Immature natural killer cell (primary cell): ENCODE results near the gene GPHA2. TPM values are rescaled to one million over a fixed set of nuclear protein-coding genes. Genes with fewer than 3 reads are reported as not detected.
A peak's percentile ranks its signal among the peaks of the same experiment; 100 is the strongest.

Experiments
- DNase-seq, 3 donors: peaks; one replicate each; pipeline ENCODE4 v3.0.0; 2022; ENCODE audit warnings: mixed read lengths in 1 of 3
- H3K27ac Mint-ChIP-seq, 6 donors: one replicate each; pipeline ENCODE4 v1.8.0; 2020; ENCODE audit warnings: mixed read lengths in 6 of 6, mild to moderate bottlenecking in 5 of 6, inconsistent platforms in 4 of 6, moderate library complexity in 3 of 6
- H3K27me3 Mint-ChIP-seq, 3 donors: one replicate each; pipeline ENCODE4 v1.8.0; 2020 to 2021; ENCODE audit warnings: low read depth in 3 of 3, mild to moderate bottlenecking in 3 of 3, mixed read lengths in 3 of 3, moderate library complexity in 3 of 3, inconsistent platforms in 1 of 3
- H3K36me3 Mint-ChIP-seq, 3 donors: one replicate each; pipeline ENCODE4 v1.8.0; 2020; ENCODE audit warnings: mixed read lengths in 3 of 3, inconsistent platforms in 2 of 3, mild to moderate bottlenecking in 2 of 3
- H3K4me1 Mint-ChIP-seq, 2 donors: one replicate each; pipeline ENCODE4 v1.8.0; 2020; ENCODE audit warnings: inconsistent platforms in 2 of 2, mild to moderate bottlenecking in 2 of 2, mixed read lengths in 2 of 2, moderate library complexity in 1 of 2
- H3K4me3 Mint-ChIP-seq, 5 donors: one replicate each; pipeline ENCODE4 v1.8.0; 2020; ENCODE audit warnings: mild to moderate bottlenecking in 5 of 5, mixed read lengths in 5 of 5, inconsistent platforms in 3 of 5, moderate library complexity in 3 of 5
- H3K9me3 Mint-ChIP-seq, 6 donors: one replicate each; pipeline ENCODE4 v1.8.0; 2020; ENCODE audit warnings: mild to moderate bottlenecking in 6 of 6, mixed read lengths in 6 of 6, inconsistent platforms in 4 of 6, moderate library complexity in 3 of 6
- polyA plus RNA-seq, 3 donors: library from polyadenylated mRNA; unstranded; fragments of 300-500 nt; fragmentation: Illumina TruSeq; gene quantifications; one replicate each; pipeline ENCODE4 v1.2.3, GENCODE V29; 2021

GPHA2 gene
- polyA plus RNA-seq, 3 donors from 2014 or later = not detected

DNA sequence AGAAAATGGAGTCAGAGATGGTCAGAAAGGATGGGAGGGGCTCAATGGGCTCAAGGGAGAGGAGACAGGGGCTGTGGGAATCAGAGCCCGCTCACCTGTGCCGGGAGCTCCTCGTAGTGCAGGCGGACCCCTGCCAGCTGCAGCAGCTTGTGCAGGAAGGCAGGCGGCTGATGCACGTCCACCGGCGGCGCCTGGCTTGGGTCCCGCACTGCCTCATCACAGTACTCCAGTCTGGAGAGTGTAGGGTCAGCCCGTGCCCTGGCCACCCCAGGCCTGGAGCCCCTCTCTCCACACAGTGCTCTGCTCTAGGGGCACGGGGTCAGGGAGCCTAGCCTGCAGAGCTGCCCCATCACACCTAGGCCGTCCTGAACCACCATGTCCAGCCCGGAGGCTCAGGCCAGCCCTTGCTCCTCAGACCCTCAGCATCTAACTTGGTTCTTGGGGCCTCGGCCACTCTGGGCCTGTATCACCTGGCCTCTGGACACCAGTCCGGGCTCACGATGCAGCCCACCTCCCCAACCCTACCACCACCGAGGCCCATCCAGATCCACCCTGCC is 22.4 kb downstream of the GPHA2 start:
- Mint-ChIP-seq H3K9me3 (no peaks in the 10 kb centered on the region), H3K27me3 (peaks cover 9 to 20% (median 17%) of the 10 kb centered on the region in 3 donors), H3K36me3 (peaks cover 6 to 13% (median 8%) of the 10 kb centered on the region in 3 donors), H3K27ac (peak overlapping the region in 1 of 6 donors; percentile 28), H3K4me3 (no peak overlapping the region), H3K4me1 (peaks cover 27 to 32% of the 10 kb centered on the region in 2 donors)
- DNase-seq = no peak

- Mint-ChIP-seq H3K9me3 (no peaks in the 10 kb centered on the region), H3K36me3 (peaks cover 10 to 18% (median 13%) of the 10 kb centered on the region in 3 donors), H3K27ac (peak overlapping the region in 2 of 6 donors; percentile 13 to 80), H3K27me3 (peaks cover 5 to 16% (median 11%) of the 10 kb centered on the region in 3 donors), H3K4me3 (no peak overlapping the region), H3K4me1 (peaks cover 18 to 20% of the 10 kb centered on the region in 2 donors)
- no peak for DNase-seq
Measured at GRCh38 chr11:64911689-64912088, 24.0 kb downstream of the GPHA2 start.

- no peaks in the 10 kb centered on the region for H3K9me3 Mint-ChIP-seq
- DNase-seq = no peak
- peak overlapping the region in 1 of 6 donors; percentile 13 for H3K27ac Mint-ChIP-seq
- peaks cover 10 to 18% (median 13%) of the 10 kb centered on the region in 3 donors for H3K36me3 Mint-ChIP-seq
- peaks cover 5 to 14% (median 5%) of the 10 kb centered on the region in 3 donors for H3K27me3 Mint-ChIP-seq
- H3K4me3 Mint-ChIP-seq = no peak overlapping the region
- H3K4me1 Mint-ChIP-seq = peaks cover 13 to 15% of the 10 kb centered on the region in 2 donors
Measured at GRCh38 chr11:64911142-64911541, 24.6 kb downstream of the GPHA2 start.

DNA sequence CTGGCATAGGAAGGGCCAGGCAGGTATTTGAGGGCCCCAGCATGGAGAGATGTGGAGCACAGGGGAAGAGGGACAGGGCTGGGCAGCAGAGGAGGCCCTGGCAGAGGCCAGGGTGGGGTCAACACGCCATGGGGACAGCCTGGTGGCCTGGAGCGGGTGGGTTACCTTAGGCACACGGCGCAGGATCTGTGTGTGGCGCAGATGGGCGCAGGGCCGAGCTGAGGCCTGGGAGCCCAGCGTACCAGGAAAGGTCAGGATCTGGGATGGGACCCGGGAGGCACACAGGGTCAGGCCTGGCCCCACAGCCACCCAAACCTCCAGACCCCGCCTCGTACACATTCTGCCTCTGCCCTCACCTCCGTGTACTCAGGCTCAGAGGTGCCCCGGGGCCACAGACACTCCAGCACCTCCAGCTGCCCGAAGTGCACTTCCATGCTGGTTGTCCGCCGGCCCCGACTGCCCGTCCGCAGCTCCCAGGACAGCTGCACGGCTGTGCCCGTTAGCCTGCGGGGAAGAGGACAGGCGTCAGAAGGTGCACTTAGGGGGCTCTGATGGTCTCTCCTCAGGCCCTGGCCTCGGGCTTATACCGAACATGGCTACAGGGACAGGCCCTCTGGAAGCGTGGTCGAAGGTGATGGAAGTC is 25.1 kb downstream of the GPHA2 start:
- peaks cover 4 to 10% (median 5%) of the 10 kb centered on the region in 3 donors for H3K27me3 Mint-ChIP-seq
- H3K9me3 Mint-ChIP-seq = no peaks in the 10 kb centered on the region
- H3K36me3 Mint-ChIP-seq = peaks cover 10 to 18% (median 13%) of the 10 kb centered on the region in 3 donors
- no peak overlapping the region for H3K27ac Mint-ChIP-seq
- no peak for DNase-seq
- no peak overlapping the region for H3K4me3 Mint-ChIP-seq
- H3K4me1 Mint-ChIP-seq = peaks cover 8 to 9% of the 10 kb centered on the region in 2 donors

- Mint-ChIP-seq H3K4me1 (peaks cover 3 to 5% of the 10 kb centered on the region in 2 donors), H3K36me3 (peaks cover 13 to 24% (median 13%) of the 10 kb centered on the region in 3 donors), H3K27ac (no peak overlapping the region), H3K9me3 (no peaks in the 10 kb centered on the region), H3K27me3 (peaks cover 4 to 10% (median 5%) of the 10 kb centered on the region in 3 donors), H3K4me3 (no peak overlapping the region)
- no peak for DNase-seq
Measured at GRCh38 chr11:64909653-64910343, 25.9 kb downstream of the GPHA2 start.

- H3K4me1 Mint-ChIP-seq = peaks cover 0 to 3% of the 10 kb centered on the region in 2 donors
- peaks cover 13 to 22% (median 16%) of the 10 kb centered on the region in 3 donors for H3K36me3 Mint-ChIP-seq
- H3K9me3 Mint-ChIP-seq = no peaks in the 10 kb centered on the region
- H3K4me3 Mint-ChIP-seq = no peak overlapping the region
- DNase-seq = no peak
- H3K27me3 Mint-ChIP-seq = peaks cover 3 to 10% (median 4%) of the 10 kb centered on the region in 3 donors
- H3K27ac Mint-ChIP-seq = no peak overlapping the region
Measured at GRCh38 chr11:64908766-64909165, 26.9 kb downstream of the GPHA2 start.

- peaks cover 10 to 22% (median 11%) of the 10 kb centered on the region in 3 donors for H3K36me3 Mint-ChIP-seq
- H3K4me3 Mint-ChIP-seq = no peak overlapping the region
- peaks cover 0 to 2% (median 0%) of the 10 kb centered on the region in 6 donors for H3K9me3 Mint-ChIP-seq
- no peak overlapping the region for H3K27ac Mint-ChIP-seq
- peaks cover 2 to 8% (median 3%) of the 10 kb centered on the region in 3 donors for H3K27me3 Mint-ChIP-seq
- H3K4me1 Mint-ChIP-seq = peaks cover 0 to 1% of the 10 kb centered on the region in 2 donors
- no peak for DNase-seq
Measured at GRCh38 chr11:64906314-64906635, 29.4 kb downstream of the GPHA2 start.

GRCh38 chr11:64905516-64906313 is 30.0 kb downstream of the GPHA2 start:
- peak overlapping the region in 1 of 6 donors; percentile 61 for H3K27ac Mint-ChIP-seq
- peaks cover 10 to 22% (median 11%) of the 10 kb centered on the region in 3 donors for H3K36me3 Mint-ChIP-seq
- H3K4me3 Mint-ChIP-seq = no peak overlapping the region
- DNase-seq = no peak
- H3K9me3 Mint-ChIP-seq = peaks cover 0 to 2% (median 0%) of the 10 kb centered on the region in 6 donors
- peaks cover 2 to 8% (median 3%) of the 10 kb centered on the region in 3 donors for H3K27me3 Mint-ChIP-seq
- H3K4me1 Mint-ChIP-seq = peaks cover 0 to 1% of the 10 kb centered on the region in 2 donors

DNA sequence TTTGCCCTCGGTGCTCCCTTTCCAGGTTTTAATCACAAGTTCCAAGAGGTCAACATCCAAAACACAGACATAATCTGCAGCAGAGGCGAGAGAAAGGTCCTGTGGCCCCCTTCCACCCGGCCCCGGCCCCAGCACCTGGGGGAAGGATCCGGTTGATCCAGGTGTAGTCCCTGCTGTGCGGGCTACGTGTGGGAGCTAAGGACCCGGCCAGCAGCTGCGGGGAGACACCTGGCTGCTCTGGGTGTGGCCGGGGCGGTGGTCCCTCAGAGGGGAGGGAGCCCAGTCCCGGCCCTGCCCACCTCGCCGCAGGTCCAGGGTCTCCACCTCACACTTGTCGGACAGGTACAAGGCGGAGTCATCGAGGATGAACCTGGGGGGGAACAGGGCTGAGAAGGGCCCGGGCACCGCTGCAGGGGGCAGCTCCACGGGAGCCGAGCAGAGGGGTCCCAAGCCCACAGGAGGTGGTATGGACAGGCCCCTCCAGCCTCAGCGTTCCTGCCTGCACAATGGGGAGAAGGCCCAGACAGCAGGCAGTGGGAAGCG is 32.3 kb downstream of the GPHA2 start:
- H3K9me3 Mint-ChIP-seq = peaks cover 0 to 2% (median 0%) of the 10 kb centered on the region in 6 donors
- DNase-seq = no peak
- H3K4me1 Mint-ChIP-seq = peaks cover 0 to 1% of the 10 kb centered on the region in 2 donors
- H3K27me3 Mint-ChIP-seq = peaks cover 10 to 12% (median 12%) of the 10 kb centered on the region in 3 donors
- H3K27ac Mint-ChIP-seq = no peak overlapping the region
- H3K4me3 Mint-ChIP-seq = no peak overlapping the region
- peaks cover 8 to 22% (median 10%) of the 10 kb centered on the region in 3 donors for H3K36me3 Mint-ChIP-seq

DNA sequence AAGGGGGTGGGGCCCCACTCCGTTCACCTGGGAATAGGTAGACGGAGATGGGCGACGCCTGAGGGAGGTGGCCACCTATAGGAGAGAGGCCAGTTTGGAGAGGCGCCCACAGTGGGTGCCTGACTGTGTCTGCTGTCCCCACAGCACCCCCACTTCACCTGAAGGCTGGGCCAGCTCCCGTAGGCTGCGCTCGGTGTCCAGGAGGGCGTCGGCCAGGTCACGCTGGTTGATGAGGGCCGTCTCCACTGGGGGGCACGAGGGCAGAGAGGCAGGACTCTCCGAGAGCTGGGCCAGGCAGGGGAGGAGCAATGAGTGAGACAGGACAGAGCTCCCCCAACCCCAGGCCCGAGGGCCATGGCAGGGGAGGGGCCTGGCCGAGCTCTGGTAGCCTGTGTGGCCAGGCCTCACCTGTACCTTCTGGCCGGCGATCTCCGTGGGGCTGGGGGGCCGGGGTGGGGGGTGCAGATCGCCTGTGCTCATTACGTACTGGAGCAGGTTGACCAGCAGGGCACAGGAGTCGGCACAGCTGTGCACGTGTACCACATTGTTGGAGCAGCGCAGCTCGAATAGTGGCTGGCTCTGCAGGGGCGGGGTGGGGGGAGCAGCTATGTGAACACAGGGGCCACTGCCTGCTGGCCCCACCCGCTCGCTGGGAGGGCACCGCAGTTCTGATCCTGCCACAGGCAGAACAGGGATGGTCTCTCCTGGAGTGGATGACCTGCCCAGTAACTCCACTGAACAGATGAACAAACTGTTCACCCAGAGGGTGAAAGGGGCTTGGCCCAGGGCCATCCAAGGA is 33.4 kb downstream of the GPHA2 start:
- no peak for DNase-seq

DNA sequence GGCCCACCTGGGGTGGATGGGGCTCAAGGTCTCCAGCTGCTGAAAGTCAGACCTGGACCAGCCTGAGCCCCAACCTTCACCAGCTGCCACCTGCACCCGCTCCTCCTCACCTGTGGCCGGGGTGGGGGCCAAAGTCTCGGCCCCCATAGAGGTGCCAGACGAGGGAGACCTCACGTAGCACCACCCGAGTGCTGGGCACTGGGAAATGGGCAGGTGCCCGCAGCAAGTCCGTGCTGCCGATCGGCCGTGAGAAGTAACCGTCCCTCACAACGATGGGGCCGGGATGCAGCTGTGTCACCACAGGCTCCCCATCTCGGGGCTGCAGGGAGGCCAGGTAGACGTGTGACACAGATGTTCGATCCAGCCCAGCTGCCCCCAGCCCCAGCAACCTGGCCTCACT is 34.9 kb downstream of the GPHA2 start:
- DNase-seq = no peak
- peaks cover 12 to 16% (median 13%) of the 10 kb centered on the region in 3 donors for H3K27me3 Mint-ChIP-seq
- H3K4me3 Mint-ChIP-seq = no peak overlapping the region
- H3K36me3 Mint-ChIP-seq = peaks cover 4 to 15% (median 6%) of the 10 kb centered on the region in 3 donors
- H3K4me1 Mint-ChIP-seq = no peaks in the 10 kb centered on the region
- no peak overlapping the region for H3K27ac Mint-ChIP-seq
- peaks cover 0 to 2% (median 0%) of the 10 kb centered on the region in 6 donors for H3K9me3 Mint-ChIP-seq

More for the DNA sequence above, 33.4 kb downstream of the GPHA2 start:
- no peaks in the 10 kb centered on the region for H3K4me1 Mint-ChIP-seq
- H3K27ac Mint-ChIP-seq = no peak overlapping the region
- peaks cover 0 to 2% (median 0%) of the 10 kb centered on the region in 6 donors for H3K9me3 Mint-ChIP-seq
- H3K4me3 Mint-ChIP-seq = no peak overlapping the region
- H3K27me3 Mint-ChIP-seq = peaks cover 11 to 14% (median 13%) of the 10 kb centered on the region in 3 donors
- peaks cover 4 to 15% (median 6%) of the 10 kb centered on the region in 3 donors for H3K36me3 Mint-ChIP-seq

DNA sequence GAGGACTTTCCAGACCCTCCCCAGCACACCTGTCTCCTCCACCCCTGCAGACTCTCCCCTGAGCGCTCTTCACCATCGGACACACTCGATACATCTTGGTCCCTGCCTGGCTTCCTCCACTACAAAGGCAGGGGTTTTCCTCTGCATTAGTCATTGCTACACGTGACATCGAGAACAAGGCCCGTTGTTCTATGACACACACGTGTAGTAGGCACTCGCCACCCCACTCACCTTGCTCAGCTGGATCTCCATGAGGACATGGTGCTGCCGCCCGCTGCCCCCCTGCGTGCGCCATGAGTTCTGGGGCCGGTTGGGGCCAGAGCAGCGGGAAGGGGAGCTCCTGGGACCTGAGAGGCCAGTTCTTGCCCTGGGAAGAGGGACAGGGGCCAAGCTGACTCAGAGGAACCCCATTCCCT is 35.4 kb downstream of the GPHA2 start:
- peaks cover 13 to 16% (median 15%) of the 10 kb centered on the region in 3 donors for H3K27me3 Mint-ChIP-seq
- DNase-seq = no peak
- no peaks in the 10 kb centered on the region for H3K4me1 Mint-ChIP-seq
- H3K36me3 Mint-ChIP-seq = peaks cover 4 to 13% (median 5%) of the 10 kb centered on the region in 3 donors
- no peak overlapping the region for H3K4me3 Mint-ChIP-seq
- H3K27ac Mint-ChIP-seq = peak overlapping the region in 1 of 6 donors; percentile 74
- H3K9me3 Mint-ChIP-seq = peaks cover 0 to 2% (median 0%) of the 10 kb centered on the region in 6 donors
